Activated CD8-positive, alpha-beta memory T cell treated with anti-CD3 and anti-CD28 coated beads for 48 hours (primary cell): Measurements from ENCODE around the gene SERPINH1.
"Not testable (repeated sequence)": the region's sequence is repeated elsewhere in the genome, so short reads cannot be mapped to it uniquely, and the experiment has no call there.

Experiments used
- DNase-seq, 3 experiments: peaks; one replicate each; pipeline ENCODE4 v3.0.0-alpha.2; 2020; ENCODE audit warnings: low read depth in 2 of 3, low spot score in 2 of 3

Gene SERPINH1

GRCh38 chr11:75572744-75573143, 10.7 kb downstream of the SERPINH1 start:
- DNase-seq: no peak

GRCh38 chr11:75574698-75575602, 12.9 kb downstream of the SERPINH1 start:
- no peak for DNase-seq

GRCh38 chr11:75576017-75576416, 14.0 kb downstream of the SERPINH1 start:
- DNase-seq: no peak

- no peak for DNase-seq
Measured at GRCh38 chr11:75576499-75576918, 14.5 kb downstream of the SERPINH1 start.

- DNase-seq: peak in 1 of 3 experiments; percentile 29
Measured at GRCh38 chr11:75577207-75577606, 15.2 kb downstream of the SERPINH1 start.

- no peak for DNase-seq
Measured at GRCh38 chr11:75578977-75579376, 16.9 kb downstream of the SERPINH1 start.

GRCh38 chr11:75579841-75580240, 17.8 kb downstream of the SERPINH1 start:
- DNase-seq: no peak

- no peak for DNase-seq
Measured at GRCh38 chr11:75582506-75582894, 20.4 kb downstream of the SERPINH1 start.

- DNase-seq: peak in 2 of 3 experiments; percentile 15 to 41
Measured at GRCh38 chr11:75582895-75583717, 21.1 kb downstream of the SERPINH1 start.

GRCh38 chr11:75583718-75584658, 21.9 kb downstream of the SERPINH1 start:
- no peak for DNase-seq

GRCh38 chr11:75584659-75585292, 22.7 kb downstream of the SERPINH1 start:
- not testable (repeated sequence) for DNase-seq

- no peak for DNase-seq
Measured at GRCh38 chr11:75585293-75585670, 23.2 kb downstream of the SERPINH1 start.

- no peak for DNase-seq
Measured at GRCh38 chr11:75586395-75586794, 24.3 kb downstream of the SERPINH1 start.

GRCh38 chr11:75588051-75588481, 26.0 kb downstream of the SERPINH1 start:
- DNase-seq: no peak

GRCh38 chr11:75589051-75589450, 27.0 kb downstream of the SERPINH1 start:
- no peak for DNase-seq

- no peak for DNase-seq
Measured at GRCh38 chr11:75589933-75590332, 27.9 kb downstream of the SERPINH1 start.

- no peak for DNase-seq
Measured at GRCh38 chr11:75591371-75591770, 29.3 kb downstream of the SERPINH1 start.

- no peak for DNase-seq
Measured at GRCh38 chr11:75591966-75592365, 29.9 kb downstream of the SERPINH1 start.

- no peak for DNase-seq
Measured at GRCh38 chr11:75592715-75593114, 30.7 kb downstream of the SERPINH1 start.

GRCh38 chr11:75593286-75593915, 31.3 kb downstream of the SERPINH1 start:
- DNase-seq: no peak
